OCI-LY1 (cell line): ENCODE results near the gene HCAR3.

ENCODE experiments used
- EZH2 ChIP-seq: fragments of 200-600 bp; sonication (generic), shearing (Covaris generic); IDR thresholded peaks from 2 replicates; pipeline ENCODE4 v1.8.0; 2017; ENCODE audit warnings: borderline replicate concordance, mixed run types, mild to moderate bottlenecking, antibody characterized with exemption, low read length, moderate library complexity, mixed read lengths
- TF ChIP-seq, protein P1 (sequence below): fragments of 200-600 bp; sonication (generic), shearing (Covaris generic); IDR thresholded peaks from 2 replicates; pipeline ENCODE4 v1.5.1; 2017; ENCODE audit warnings: mild to moderate bottlenecking, antibody characterized with exemption, low read length, moderate library complexity, mixed read lengths

DNA sequence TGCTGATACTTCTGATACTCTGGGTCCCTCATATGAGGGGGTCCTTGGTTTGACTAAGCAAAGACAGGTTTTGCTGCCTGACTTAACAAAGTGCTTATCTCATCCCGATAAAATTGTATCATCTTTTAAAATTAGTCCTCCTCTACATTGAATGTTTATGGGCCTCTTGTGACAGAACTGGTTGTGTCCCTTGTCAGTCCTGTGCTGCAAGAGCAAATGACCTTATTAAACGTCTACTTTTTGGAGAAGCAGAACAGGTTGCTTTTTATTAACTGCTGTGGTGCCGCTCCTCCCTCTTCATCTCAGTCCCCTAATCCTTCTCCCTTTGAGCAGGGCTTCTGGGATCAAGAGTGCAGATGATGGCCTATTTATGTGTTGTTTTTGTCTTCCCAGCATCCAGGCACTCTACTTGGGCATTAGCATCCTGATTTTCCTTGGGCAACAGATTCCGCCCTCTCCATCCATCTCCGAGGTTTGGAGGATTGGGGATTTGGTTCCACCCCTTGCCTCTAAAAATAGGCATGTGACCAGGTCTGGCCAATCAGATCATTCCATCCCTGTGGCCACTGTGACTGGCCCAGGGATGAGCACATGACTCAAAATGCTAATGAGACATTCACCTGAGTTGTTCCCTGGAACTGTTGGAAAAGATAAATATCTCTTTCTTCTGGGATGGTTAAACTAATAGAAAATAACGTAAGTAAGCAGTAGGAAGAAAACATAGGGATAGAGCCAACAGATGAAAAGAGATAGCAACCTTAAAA is 33.1 kb upstream of the HCAR3 start:
- TF ChIP-seq, protein P1, sequence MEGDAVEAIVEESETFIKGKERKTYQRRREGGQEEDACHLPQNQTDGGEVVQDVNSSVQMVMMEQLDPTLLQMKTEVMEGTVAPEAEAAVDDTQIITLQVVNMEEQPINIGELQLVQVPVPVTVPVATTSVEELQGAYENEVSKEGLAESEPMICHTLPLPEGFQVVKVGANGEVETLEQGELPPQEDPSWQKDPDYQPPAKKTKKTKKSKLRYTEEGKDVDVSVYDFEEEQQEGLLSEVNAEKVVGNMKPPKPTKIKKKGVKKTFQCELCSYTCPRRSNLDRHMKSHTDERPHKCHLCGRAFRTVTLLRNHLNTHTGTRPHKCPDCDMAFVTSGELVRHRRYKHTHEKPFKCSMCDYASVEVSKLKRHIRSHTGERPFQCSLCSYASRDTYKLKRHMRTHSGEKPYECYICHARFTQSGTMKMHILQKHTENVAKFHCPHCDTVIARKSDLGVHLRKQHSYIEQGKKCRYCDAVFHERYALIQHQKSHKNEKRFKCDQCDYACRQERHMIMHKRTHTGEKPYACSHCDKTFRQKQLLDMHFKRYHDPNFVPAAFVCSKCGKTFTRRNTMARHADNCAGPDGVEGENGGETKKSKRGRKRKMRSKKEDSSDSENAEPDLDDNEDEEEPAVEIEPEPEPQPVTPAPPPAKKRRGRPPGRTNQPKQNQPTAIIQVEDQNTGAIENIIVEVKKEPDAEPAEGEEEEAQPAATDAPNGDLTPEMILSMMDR: no peak
- TF ChIP-seq EZH2: no peak
